Measurements from ENCODE around the gene MS4A7.

- TF ChIP-seq CTCF (IDR thresholded peaks at IDR 0.05) = peak in 1 of 6 experiments; percentile 11
- no peak for TF ChIP-seq POLR2A (IDR thresholded peaks at IDR 0.05)
Observed at GRCh38 chr11:60348116-60348515, 30.2 kb upstream of the MS4A7 start.
